Amniotic stem cell (primary cell): ENCODE measurements around the gene LMAN1L.
A peak's percentile ranks its signal among the peaks of the same experiment; 100 is the strongest.

Source experiments
- DNase-seq: peaks from one replicate; lab custom pipeline; 2025; lab: John Stamatoyannopoulos, UW

Gene LMAN1L

DNA sequence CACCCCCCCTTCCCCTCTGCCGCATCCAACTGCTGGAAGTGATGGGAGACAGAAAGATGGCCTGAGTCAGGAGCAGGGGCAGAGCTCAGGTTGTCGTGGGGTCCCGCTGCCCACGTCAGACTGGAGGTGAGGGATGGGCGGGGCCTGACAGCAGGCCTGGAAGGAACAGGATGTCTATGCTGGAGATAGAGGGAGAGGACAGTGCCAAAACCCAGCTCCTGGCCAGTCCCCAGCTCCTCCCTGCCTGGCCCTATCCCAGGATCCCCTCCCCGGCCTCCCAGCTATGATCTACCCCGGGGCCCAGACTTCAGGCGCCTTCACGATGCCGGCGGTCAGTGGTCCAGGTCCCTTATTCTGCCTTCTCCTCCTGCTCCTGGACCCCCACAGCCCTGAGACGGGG, at the start of gene LMAN1L:
Gene LMAN1L, plus strand, starts transcription at position 303 of the 400 bp plus-strand sequence. Its CDS starts 20 bp downstream, at position 323.
- no peak for DNase-seq

- DNase-seq: no peak
Measured at GRCh38 chr15:74763416-74763815, 49.2 kb upstream of the LMAN1L start.

GRCh38 chr15:74767167-74768098, 45.2 kb upstream of the LMAN1L start:
- DNase-seq: no peak

- DNase-seq: no peak
Measured at GRCh38 chr15:74768099-74768770, 44.4 kb upstream of the LMAN1L start.

- DNase-seq: no peak
Measured at GRCh38 chr15:74768771-74769342, 43.8 kb upstream of the LMAN1L start.

GRCh38 chr15:74769463-74770025, 43.1 kb upstream of the LMAN1L start:
- DNase-seq: no peak

DNA sequence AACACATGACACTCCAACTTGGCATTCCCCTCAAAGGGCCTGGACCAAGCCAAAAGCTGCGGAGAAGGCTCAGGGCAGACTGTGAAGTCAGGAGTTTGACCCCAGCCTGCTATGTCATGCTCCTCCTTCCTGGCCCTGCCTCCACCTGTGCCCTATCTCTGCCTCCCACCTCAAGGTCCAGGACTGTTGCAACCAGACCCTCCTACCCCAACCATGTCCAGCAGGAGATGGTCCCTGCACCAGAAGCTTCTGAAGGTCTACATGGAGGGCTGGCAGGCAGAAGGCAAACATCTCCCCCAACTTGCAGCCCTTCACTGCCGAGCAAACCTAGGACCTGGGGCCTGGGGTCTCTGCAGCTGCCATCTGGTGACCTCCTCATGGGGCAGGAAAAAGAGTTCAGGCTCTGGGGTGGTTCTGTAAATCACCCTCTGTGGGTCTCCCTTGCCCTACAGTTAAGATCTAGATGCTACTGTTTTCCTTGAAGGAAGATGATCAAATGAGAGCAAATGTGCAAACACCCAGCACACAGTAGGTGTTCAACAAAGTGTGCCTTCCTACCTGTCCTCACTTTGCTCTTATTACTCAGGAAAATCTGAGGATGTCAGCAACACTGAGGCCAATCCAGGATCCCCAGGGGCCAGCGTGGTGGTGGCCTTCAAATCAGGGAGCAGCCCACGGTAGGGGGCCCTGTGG, 42.3 kb upstream of the LMAN1L start:
- DNase-seq: no peak

GRCh38 chr15:74773329-74773728, 39.3 kb upstream of the LMAN1L start:
- DNase-seq: no peak

DNA sequence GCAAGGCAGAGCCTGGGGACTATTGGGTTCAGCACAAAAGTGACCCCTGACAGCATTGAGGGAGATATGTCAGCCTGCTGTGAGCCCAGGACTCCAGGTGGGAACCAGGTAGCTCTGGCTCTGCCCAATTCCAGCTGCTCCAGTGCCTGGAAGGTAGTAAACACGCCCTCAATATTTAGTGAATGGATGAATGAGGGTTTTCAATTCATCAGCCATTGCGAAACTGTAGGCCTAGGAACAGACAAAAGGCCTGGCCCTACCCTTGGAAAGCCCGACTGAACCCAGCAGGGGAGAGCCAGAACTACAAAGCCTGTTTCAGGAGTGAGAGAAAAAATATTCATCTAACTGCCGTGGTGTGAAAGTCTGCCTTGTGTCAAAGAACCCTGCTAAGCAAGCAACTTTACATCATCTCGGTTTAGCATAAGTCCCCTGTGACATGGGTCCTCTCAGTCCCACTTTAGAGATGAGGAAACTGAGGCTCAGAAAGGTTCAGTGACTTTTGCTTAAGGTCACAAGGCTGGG, 38.8 kb upstream of the LMAN1L start:
- DNase-seq: no peak

DNA sequence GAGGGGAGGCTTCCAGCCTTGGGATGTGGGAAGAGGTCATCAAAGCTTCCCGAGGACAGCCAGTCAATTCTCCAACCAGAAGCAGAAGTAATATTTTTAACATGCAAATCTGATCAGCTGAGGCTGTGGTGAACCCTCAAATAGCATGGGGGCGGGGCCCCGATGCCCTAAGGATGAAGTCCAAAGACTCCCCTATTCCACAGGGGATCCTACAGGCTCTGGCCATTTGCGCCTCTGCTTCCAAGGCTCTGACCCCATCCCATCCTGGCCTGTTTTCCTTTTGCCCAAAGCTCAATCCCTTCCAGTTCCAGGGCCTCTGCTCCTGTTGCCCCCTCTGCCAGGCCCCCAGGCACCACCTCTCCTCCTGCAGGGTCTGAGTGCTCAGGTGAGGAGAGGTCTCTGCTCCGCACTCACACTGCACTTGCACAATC, 37.5 kb upstream of the LMAN1L start:
- DNase-seq: no peak

DNA sequence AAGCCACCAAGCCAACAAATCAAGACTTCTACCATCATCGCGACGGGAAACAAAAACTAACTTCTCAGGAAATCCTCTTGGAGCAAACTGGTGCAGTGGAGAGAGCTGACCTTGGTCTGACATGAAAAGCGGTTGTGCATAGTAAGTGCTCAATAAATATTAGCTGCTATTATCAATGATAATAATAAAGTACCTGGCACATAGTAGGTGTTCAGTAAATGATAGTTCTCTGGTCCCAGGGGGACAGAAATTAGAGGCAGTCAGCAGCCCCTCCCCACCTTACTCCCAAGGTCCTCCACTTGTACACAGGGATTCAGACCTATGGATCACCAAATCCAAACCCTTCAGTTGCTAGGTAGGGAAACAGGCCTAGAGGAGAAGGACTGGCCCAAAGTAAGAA, 36.7 kb upstream of the LMAN1L start:
- DNase-seq: no peak

GRCh38 chr15:74776821-74777768, 35.5 kb upstream of the LMAN1L start:
- no peak for DNase-seq

GRCh38 chr15:74777769-74778598, 34.7 kb upstream of the LMAN1L start:
- DNase-seq: no peak

- DNase-seq: no peak
Measured at GRCh38 chr15:74778599-74778970, 34.0 kb upstream of the LMAN1L start.

DNA sequence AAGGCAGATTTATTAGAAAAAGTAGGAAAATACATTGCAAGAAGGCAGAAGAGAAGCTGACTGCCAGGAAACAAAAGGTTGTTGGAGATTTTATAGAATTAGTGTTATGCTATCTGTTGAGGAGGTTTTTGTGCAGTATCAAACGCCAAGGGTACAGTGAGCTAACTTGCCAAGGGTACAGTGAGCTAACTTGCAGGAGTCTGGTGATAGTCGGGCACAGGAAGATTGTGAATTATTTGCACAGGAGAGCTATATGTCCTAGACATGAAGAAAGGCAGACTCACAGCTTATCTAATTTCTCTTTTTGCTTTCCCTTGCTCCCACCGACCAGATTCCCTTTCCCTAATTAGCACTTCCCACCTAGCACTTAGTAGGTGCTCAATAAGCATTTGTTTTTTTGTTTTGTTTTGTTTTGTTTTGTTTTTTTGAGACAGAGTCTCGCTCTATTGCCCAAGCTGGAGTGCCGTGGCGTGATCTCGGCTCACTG, 33.4 kb upstream of the LMAN1L start:
- DNase-seq: no peak

GRCh38 chr15:74780523-74781430, 31.9 kb upstream of the LMAN1L start:
- no peak for DNase-seq

GRCh38 chr15:74781431-74782258, 31.0 kb upstream of the LMAN1L start, which contains the start of gene CSK:
Gene CSK (plus strand): TSS chr15:74782080. CDS start chr15:74798298, 16,218 bp downstream.
- peak; percentile 30 for DNase-seq
